ENCODE measurements around the gene PLEKHA7.

The PLEKHA7 gene

GRCh38 chr11:16805938-16806337 is 208.3 kb downstream of the PLEKHA7 start:
- no peak for DNase-seq (ENCODE audit: low spot score)

GRCh38 chr11:16804104-16804947 is 209.9 kb downstream of the PLEKHA7 start:
- no peak for DNase-seq (ENCODE audit: low spot score)

GRCh38 chr11:16801288-16801980 is 212.8 kb downstream of the PLEKHA7 start:
- DNase-seq (ENCODE audit: low spot score), result no peak

- DNase-seq (ENCODE audit: low spot score), result no peak
Measured at GRCh38 chr11:16800382-16800781, 213.8 kb downstream of the PLEKHA7 start.

GRCh38 chr11:16799890-16800289 is 214.3 kb downstream of the PLEKHA7 start:
- DNase-seq (ENCODE audit: low spot score), result no peak

- no peak for DNase-seq (ENCODE audit: low spot score)
Measured at GRCh38 chr11:16799221-16799620, 215.0 kb downstream of the PLEKHA7 start.

GRCh38 chr11:16797776-16798175 is 216.4 kb downstream of the PLEKHA7 start:
- no peak for DNase-seq (ENCODE audit: low spot score)

- DNase-seq (ENCODE audit: low spot score), result no peak
Measured at GRCh38 chr11:16796311-16796710, 217.9 kb downstream of the PLEKHA7 start.

GRCh38 chr11:16795146-16795545 is 219.1 kb downstream of the PLEKHA7 start:
- DNase-seq (ENCODE audit: low spot score), result no peak

GRCh38 chr11:16794047-16794818 is 220.0 kb downstream of the PLEKHA7 start:
- DNase-seq (ENCODE audit: low spot score), result no peak

- DNase-seq (ENCODE audit: low spot score), result no peak
Measured at GRCh38 chr11:16793511-16793910, 220.7 kb downstream of the PLEKHA7 start.

GRCh38 chr11:16793009-16793408 is 221.2 kb downstream of the PLEKHA7 start:
- DNase-seq (ENCODE audit: low spot score), result no peak

- no peak for DNase-seq (ENCODE audit: low spot score)
Measured at GRCh38 chr11:16792426-16792825, 221.8 kb downstream of the PLEKHA7 start.

GRCh38 chr11:16791191-16791961 is 222.8 kb downstream of the PLEKHA7 start:
- DNase-seq (ENCODE audit: low spot score), result no peak

GRCh38 chr11:16790486-16791190 is 223.6 kb downstream of the PLEKHA7 start:
- DNase-seq (ENCODE audit: low spot score), result no peak

GRCh38 chr11:16789560-16790485 is 224.4 kb downstream of the PLEKHA7 start:
- DNase-seq (ENCODE audit: low spot score), result no peak

- no peak for DNase-seq (ENCODE audit: low spot score)
Measured at GRCh38 chr11:16789063-16789420, 225.2 kb downstream of the PLEKHA7 start.

- peak; percentile 61 for DNase-seq (ENCODE audit: low spot score)
Measured at GRCh38 chr11:16788141-16789062, 225.8 kb downstream of the PLEKHA7 start.
